Esophagus mucosa (tissue), 1 donor: Measurements from ENCODE around the gene RUNX1. TPM values are rescaled to one million over a fixed set of nuclear protein-coding genes. Genes with fewer than 3 reads are reported as not detected.
A peak's percentile ranks its signal among the peaks of the same experiment; 100 is the strongest.

Source experiments
- ATAC-seq: fragments of 200-7000 bp; cut with Tn5 transposase; one replicate; pipeline ENCODE4 v1.9.1; 2020
- total RNA-seq: library from RNA; stranded (reverse); gene quantifications from one replicate; pipeline ENCODE4 v1.2.4, GENCODE V29; 2023
- donor health status: DM: yes; HTN: yes; CAD: no.

Gene RUNX1
- total RNA-seq, 1 donor from 2014 or later, result 18.3 TPM

DNA sequence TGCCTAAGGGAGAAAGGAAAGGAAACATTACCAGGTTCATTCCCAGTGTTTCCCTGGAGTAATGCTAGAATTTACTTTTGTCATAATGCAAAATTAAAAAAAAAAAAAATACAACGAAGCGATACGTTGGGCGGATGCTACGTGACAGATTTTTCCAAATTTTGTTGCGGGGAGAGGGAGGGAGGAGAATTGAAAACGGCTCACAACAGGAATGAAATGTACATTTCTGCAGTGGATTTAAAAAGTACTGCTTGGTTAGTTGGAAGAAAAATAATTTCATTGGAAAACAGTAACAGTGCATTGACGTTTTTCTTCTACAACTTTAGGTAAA lies 157.5 kb downstream of the RUNX1 start:
- ATAC-seq, result no peak

DNA sequence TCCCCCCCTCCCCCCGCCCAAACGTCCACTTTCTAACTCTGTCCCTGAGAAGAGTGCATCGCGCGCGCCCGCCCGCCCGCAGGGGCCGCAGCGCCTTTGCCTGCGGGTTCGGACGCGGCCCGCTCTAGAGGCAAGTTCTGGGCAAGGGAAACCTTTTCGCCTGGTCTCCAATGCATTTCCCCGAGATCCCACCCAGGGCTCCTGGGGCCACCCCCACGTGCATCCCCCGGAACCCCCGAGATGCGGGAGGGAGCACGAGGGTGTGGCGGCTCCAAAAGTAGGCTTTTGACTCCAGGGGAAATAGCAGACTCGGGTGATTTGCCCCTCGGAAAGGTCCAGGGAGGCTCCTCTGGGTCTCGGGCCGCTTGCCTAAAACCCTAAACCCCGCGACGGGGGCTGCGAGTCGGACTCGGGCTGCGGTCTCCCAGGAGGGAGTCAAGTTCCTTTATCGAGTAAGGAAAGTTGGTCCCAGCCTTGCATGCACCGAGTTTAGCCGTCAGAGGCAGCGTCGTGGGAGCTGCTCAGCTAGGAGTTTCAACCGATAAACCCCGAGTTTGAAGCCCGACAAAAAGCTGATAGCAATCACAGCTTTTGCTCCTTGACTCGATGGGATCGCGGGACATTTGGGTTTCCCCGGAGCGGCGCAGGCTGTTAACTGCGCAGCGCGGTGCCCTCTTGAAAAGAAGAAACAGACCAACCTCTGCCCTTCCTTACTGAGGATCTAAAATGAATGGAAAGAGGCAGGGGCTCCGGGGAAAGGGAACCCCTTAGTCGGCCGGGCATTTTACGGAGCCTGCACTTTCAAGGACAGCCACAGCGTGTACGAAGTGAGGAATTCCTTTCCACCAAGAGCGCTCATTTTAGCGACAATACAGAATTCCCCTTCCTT lies 158.1 kb downstream of the RUNX1 start:
- ATAC-seq, result no peak

DNA sequence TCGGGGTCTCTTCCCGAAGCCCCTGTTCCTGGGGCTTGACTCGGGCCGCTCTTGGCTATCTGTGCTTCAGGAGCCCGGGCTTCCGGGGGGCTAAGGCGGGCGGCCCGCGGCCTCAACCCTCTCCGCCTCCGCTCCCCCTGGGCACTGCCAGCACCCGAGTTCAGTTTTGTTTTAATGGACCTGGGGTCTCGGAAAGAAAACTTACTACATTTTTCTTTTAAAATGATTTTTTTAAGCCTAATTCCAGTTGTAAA lies 158.7 kb downstream of the RUNX1 start:
- ATAC-seq, result no peak

DNA sequence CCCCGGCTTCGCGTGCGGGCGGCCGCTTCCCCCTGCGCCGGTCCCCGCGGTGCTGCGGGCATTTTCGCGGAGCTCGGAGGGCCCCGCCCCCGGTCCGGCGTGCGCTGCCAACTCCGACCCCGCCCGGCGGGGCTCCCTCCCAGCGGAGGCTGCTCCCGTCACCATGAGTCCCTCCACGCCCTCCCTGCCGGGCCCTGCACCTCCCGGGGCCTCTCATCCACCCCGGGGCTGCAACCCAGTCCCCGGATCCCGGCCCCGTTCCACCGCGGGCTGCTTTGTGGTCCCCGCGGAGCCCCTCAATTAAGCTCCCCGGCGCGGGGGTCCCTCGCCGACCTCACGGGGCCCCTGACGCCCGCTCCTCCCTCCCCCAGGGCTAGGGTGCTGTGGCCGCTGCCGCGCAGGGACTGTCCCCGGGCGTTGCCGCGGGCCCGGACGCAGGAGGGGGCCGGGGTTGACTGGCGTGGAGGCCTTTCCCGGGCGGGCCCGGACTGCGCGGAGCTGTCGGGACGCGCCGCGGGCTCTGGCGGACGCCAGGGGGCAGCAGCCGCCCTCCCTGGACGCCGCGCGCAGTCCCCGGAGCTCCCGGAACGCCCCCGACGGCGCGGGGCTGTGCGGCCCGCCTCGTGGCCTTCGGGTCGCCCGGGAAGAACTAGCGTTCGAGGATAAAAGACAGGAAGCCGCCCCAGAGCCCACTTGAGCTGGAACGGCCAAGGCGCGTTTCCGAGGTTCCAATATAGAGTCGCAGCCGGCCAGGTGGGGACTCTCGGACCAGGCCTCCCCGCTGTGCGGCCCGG lies 159.2 kb downstream of the RUNX1 start:
- peak; percentile 75 for ATAC-seq

DNA sequence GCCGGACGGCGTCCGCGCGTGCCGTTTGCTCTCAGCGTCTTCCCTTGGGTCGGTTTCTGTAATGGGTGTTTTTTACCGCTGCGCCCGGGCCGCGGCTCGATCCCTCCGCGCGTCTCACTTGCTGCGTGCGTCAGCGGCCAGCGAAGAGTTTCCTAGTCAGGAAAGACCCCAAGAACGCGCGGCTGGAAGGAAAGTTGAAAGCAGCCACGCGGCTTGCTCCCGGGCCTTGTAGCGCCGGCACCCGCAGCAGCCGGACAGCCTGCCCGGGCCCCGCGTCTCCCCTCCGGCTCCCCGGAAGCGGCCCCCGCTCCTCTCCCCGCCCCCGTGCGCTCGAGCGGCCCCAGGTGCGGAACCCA lies 159.8 kb downstream of the RUNX1 start:
- no peak for ATAC-seq

DNA sequence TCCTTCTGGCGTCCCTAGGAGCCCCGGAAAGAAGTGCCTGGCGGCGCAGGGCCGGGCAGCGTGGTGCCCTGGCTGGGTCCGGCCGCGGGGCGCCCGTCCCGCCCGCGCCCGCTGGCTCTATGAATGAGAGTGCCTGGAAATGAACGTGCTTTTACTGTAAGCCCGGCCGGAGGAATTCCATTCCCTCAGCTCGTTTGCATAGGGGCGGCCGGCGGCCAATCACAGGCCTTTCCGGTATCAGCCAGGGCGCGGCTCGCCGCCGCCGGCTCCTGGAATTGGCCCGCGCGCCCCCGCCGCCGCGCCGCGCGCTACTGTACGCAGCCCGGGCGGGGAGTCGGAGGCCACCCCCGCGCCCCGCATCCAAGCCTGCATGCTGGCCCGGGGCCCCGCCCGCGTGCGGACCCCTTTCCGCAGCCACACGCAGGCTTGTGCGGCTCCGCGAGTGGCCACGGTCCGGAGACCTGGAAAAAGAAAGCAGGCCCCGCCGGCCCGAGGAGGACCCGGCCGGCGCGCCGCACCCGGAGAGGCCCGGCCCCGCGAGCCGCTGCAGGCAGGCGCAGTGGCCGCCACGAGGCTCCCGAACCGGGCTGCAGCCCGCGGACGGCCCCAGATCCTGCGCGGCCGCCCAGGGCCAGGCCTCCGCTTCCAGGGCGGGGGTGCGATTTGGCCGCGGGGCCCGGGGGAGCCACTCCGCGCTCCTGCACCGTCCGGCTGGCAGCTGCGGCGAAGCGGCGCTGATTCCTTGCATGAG lies 160.4 kb downstream of the RUNX1 start:
- ATAC-seq, result peak; percentile 78

DNA sequence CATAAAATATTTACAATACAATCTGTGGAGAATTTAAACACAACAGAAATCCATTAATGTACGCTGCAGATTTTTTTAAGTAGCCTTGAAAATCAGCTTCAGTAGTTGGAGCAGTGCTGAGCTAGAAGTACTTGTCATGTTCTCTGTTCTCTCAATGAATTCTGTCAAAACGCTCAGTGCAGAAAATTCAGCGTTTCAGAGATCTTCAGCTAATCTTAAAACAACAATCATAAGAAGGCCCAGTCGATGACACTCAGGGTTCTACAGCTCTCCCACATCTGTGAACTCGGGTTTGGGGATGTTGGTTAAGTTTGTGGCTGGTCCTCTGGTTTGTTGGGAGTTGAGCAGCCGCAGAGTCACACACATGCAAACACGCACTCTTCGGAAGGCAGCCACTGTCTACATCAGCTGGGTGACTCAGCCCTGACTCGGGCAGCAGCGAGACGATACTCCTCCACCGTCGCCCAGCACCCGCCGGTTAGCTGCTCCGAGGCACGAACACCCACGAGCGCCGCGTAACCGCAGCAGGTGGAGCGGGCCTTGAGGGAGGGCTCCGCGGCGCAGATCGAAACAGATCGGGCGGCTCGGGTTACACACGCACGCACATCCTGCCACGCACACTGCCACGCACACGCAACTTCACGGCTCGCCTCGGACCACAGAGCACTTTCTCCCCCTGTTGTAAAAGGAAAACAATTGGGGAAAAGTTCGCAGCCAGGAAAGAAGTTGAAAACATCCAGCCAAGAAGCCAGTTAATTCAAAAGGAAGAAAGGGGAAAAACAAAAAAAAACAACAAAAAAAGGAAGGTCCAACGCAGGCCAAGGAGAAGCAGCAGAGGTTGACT lies 161.2 kb downstream of the RUNX1 start:
- ATAC-seq, result peak; percentile 77

DNA sequence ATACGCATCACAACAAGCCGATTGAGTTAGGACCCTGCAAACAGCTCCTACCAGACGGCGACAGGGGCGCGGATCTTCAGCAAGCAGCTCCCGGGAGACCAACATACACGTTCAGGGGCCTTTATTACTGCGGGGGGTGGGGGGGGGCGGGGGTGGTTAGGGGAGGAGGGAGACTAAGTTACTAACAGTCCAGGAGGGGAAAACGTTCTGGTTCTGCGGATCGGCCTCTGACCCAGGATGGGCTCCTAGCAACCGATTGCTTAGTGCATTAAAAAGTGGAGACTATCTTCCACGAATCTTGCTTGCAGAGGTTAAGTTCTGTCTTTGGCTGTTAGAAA lies 162.0 kb downstream of the RUNX1 start:
- no peak for ATAC-seq

DNA sequence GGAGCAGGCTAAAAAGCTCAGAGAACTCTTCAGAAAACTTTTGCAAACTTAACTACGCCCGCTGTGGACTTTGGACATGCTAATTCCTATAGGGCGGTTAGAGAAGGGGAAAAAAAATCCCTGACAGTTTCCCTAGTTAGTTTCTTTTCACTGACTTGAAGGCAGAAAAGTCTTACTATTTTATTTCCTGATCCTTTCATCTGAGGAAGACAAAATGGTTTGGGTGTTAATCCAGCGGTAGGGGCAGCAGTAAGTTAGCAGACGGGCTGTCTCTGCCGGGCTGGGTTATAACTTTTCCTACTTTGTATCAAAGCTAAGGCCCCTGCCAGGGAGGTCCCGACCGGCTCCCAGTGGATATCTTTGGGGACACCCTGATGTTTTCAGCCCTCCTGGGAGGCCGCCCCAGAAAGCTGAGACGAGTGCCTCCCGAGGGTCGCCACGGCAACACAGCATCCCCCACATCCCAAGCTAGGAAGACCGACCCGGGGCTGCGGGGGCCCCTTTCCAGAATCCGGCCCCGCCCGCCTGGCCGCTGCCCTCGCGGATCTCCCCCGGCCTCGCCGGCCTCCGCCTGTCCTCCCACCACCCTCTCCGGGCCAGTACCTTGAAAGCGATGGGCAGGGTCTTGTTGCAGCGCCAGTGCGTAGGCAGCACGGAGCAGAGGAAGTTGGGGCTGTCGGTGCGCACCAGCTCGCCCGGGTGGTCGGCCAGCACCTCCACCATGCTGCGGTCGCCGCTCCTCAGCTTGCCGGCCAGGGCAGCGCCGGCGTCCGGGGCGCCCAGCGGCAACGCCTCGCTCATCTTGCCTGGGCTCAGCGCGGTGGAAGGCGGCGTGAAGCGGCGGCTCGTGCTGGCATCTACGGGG lies 162.6 kb downstream of the RUNX1 start:
- no peak for ATAC-seq

DNA sequence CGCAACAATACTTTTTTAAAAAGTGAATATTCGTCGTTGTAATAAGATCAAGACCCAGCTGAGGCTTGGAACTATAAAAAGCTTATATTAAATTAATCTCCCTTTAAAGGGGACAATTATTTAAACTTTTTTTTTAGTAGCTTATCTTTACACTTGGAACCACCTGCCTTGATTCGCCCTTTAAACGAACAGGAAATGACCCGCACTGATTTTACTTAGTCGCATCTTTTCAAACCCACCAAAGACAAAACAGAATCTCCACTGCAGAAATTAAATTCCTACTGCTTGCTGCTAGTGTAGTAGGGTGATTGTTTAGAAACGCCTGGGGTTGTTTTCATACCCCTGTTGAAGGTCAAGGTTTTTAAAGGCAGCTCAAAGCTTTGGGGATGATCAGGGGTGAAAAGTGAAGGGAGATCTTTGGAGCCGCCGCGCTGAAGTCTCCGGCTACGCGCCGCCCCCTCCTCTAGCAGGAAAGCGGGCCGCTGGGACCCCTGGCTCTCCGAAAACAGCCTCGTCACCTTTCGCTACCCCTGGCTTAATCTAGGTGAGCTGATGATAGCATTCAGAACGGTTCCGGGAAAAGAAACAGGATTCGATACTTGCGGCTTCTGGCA lies 163.4 kb downstream of the RUNX1 start:
- no peak for ATAC-seq

DNA sequence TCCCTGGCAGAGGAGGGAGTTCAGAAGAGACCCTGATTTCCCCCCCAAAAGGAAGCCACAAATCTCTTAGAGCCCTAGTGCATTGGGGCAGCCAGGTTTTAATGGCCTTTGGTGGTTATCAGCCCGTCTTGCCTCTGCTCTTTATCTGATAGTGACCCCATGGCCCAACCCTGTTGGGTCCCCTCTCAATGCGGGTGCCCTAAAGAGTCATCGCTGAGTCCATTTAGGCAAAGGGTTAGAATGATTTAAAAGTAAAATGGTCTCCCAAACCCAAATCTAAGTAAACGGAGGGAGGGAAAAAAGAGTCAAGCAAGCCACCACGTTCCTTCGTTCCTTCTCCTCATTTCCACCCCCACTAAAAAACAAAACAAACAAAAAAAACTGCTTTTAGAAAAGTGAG lies 164.0 kb downstream of the RUNX1 start:
- ATAC-seq, result no peak

DNA sequence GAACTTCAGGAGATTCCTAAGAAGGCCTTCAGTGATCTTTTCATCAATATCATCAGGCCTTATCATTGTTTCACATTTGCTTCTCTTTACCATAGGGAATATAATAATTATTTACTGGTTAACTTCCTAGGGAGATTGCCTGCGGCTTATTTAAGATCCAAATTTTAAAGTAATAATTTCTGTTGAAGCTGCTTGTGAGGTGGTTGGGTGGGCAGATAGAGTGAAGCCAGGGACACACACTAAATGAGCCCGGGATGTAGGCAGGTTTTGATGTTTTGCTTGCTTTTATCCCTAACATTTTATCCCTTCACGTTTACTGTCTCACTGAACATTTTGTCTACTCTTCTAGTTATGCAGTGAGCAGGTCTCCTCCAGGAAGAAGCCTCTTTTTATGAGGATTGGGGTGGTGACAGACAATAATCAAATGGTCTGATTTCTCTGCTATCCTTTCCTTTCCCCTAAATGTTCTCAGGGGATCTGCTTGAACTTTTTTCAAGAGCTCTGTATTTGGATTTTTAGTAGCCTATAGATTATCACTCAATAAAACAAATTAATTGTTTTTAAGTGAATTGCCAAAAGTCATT lies 164.7 kb downstream of the RUNX1 start:
- ATAC-seq, result no peak

DNA sequence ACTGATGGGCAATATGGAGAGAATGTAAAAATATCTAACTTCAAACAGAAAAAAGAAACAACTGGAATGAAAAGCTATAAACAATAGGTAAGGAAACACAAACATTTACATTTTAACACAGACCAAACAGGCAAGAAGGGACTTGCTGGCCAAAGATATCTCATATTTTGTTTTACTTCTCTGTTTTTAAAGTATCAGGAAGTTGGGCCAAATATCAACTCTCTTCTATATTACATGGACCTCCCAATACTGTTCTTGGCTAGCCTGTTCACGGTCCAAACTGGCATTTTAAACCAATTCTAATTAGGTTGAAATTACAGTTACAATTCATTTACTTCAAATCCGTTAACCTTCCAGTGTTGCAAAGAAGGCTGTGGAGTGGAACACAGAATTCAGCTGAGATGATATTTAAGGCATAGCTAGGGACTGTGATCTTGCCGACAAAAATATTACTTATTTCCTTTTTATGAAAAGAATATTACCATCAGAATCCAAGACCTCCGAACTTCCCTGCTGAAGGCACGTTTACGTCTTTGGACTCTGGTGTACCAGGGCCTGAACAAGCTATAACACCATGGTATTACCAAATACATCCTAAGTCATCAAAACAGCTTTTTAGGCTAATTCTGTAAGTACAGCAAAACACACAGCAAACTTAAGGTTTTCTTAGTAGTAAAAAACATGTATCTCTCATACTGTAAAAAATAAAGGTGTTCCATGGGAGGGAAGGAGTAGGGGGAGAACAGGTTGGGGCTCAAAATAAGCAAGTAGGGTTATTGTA lies 165.4 kb downstream of the RUNX1 start:
- ATAC-seq, result no peak

DNA sequence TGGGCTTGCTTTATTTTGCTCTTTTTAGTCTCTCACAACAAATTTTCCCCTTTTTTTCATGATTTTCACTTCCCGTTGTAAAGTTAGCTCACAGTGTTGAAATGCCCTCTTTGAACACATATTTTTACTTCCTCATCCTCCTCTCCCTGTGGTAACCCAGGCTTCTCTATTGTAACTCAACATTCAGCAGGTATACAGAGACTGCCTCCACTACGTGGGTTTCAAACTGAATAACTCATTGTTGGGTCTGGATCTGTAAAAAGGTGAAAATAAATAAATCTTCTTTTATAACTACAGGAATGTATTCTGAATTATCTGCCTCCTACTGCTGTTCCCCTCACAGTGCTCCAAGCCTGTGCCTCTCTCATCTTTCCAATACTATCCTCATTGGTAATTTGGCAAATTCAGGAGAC lies 166.4 kb downstream of the RUNX1 start:
- no peak for ATAC-seq

DNA sequence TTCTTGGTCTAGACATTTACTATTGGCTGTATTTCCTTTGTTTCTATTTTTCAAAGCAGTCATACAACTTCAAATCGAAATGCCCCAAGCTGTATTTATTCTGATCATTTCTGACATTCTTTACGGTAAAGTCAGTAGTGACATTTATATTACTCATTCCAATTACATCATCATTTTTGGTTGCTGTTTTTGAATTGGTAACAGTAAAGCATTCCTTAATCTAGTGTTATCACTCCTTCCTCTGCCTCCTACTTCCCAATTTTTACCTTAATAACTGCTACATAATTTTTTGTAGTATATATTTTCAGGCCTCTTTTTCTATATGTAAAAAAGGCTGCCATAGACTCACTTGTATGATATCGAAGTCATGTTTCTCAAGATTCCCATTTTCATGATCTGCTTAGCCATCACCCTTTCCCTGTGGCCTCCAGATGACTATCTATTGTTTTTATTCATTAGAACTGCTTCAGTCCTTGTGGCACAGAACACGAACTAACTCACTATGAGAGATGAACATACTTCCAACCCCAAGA lies 167.2 kb downstream of the RUNX1 start:
- peak; percentile 24 for ATAC-seq

DNA sequence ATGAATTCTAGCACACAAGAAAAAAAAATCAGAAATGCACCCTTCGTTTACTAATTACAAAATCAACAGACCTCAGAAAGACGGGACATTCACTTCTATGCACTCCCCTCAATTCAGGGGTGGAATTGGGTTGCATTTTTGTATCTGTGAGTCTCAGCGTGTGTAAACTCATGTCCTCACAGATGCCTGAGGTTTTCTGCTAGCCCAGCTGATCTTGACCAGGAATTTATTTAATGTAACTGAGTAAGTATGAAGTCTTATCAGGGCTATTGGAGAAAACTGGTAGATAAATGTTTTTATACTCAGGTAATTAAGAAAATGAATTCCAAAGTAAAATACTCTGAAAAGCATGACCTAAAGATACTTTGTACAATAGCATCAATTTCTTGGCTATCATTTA lies 167.7 kb downstream of the RUNX1 start:
- no peak for ATAC-seq

DNA sequence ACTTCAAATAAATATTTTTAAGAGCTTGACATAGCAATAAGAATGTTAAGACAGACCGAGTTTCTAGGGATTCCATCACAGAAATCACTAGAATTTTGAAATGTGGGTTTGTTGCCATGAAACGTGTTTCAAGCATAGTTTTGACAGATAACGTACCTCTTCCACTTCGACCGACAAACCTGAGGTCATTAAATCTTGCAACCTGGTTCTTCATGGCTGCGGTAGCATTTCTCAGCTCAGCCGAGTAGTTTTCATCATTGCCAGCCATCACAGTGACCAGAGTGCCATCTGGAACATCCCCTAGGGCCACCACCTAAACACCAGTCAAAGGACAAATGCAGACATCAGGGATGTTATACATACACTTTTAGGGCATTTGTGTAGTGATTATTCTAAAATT lies 168.7 kb downstream of the RUNX1 start:
- no peak for ATAC-seq

DNA sequence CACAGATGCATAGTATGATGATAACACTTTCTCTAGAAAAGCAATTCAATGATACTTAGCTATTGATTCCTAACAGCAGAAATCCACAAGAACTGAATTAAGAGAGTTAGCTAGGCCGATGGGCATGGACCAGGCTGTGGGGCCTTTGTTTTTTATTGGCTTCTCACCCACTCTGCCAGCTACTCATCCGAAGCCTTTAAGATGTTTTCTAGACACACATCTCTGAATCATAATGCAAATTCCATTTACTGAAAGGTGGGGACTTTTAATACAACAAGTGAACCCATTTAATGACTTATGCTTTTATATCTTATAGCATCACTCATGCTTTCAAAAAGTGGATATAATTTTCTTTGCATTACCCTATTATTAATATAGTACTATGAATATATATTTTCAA lies 170.2 kb downstream of the RUNX1 start:
- ATAC-seq, result no peak

DNA sequence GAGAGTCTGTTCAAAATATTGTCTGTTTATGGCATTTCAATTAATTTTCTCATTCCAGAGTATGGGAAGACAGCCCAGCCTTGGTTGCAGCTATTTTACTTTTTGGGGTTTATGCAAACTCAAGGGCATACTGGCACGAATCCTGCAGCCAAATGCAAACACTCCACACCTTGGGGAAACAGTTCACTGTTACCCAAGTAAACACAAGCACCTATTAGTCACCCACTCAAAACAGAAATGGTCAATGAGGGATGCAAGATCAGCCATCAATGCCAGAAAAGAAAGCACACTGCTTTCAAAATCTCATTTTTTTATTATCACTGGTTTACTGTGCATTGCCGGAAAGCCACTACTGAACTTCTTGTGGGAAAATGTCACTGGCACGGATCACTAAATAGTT lies 170.6 kb downstream of the RUNX1 start:
- peak; percentile 57 for ATAC-seq
